OCI-LY7 (cell line): Measurements from ENCODE around the gene IMPA2. TPM values are rescaled to one million over a fixed set of nuclear protein-coding genes. Genes with fewer than 3 reads are reported as not detected.

Experiments used
- BruUV-seq: library from RNA; stranded (reverse); fragments of 400-500 nt; replicated peaks from 2 replicates; lab custom pipeline; 2021; lab: Mats Ljungman, UMichigan
- CTCF ChIA-PET: fragments of 300-600 bp; sonication (Branson Sonifier 250); formaldehyde crosslinking; loops from one replicate; lab custom pipeline; 2022; ENCODE audit warnings: antibody characterized with exemption; ENCODE audit not compliant: unreplicated experiment; lab: Charles Lee
- POLR2A ChIA-PET: fragments of 300-600 bp; sonication (Branson Sonifier 250); formaldehyde crosslinking; loops from one replicate; lab custom pipeline; 2022; ENCODE audit warnings: antibody characterized with exemption; lab: Charles Lee
- DNase-seq: peaks from one replicate; pipeline ENCODE4 v3.0.0-alpha.2; 2015; ENCODE audit warnings: low spot score
- H2AFZ ChIP-seq: fragments of 200-600 bp; sonication (generic), shearing (Covaris generic); 2 replicates; pipeline ENCODE4 v1.6.1; 2014; ENCODE audit warnings: mild to moderate bottlenecking, antibody characterized with exemption, low read length, moderate library complexity
- H3K27ac ChIP-seq: fragments of 200-600 bp; sonication (generic); 2 replicates; pipeline ENCODE4 v1.5.1; 2014; ENCODE audit warnings: mixed run types, low read depth, mild to moderate bottlenecking, moderate library complexity, low read length, inconsistent platforms; ENCODE audit not compliant: poor library complexity, severe bottlenecking
- H3K36me3 ChIP-seq: fragments of 200-600 bp; sonication (generic); 2 replicates; pipeline ENCODE4 v1.6.1; 2014; ENCODE audit warnings: mild to moderate bottlenecking, antibody characterized with exemption, low read length, moderate library complexity, mixed read lengths; ENCODE audit not compliant: insufficient read depth
- H3K4me1 ChIP-seq: fragments of 200-600 bp; sonication (generic); 2 replicates; pipeline ENCODE4 v1.5.1; 2014; ENCODE audit warnings: mild to moderate bottlenecking, low read length; ENCODE audit not compliant: insufficient read depth, poor library complexity, severe bottlenecking
- H3K4me2 ChIP-seq: fragments of 200-600 bp; sonication (generic); 2 replicates; pipeline ENCODE4 v1.6.1; 2014; ENCODE audit warnings: mild to moderate bottlenecking, low read length
- H3K4me3 ChIP-seq: fragments of 200-600 bp; sonication (generic); 2 replicates; pipeline ENCODE4 v1.5.1; 2014; ENCODE audit warnings: mild to moderate bottlenecking, low read depth, low read length; ENCODE audit not compliant: poor library complexity, severe bottlenecking
- H3K79me2 ChIP-seq: fragments of 200-600 bp; sonication (generic); 2 replicates; pipeline ENCODE4 v1.6.1; 2016; ENCODE audit warnings: low read depth, mild to moderate bottlenecking, low read length, moderate library complexity, mixed read lengths; ENCODE audit not compliant: insufficient read depth
- H3K9me2 ChIP-seq: fragments of 200-600 bp; sonication (generic); 2 replicates; pipeline ENCODE4 v1.6.1; 2016; ENCODE audit warnings: mild to moderate bottlenecking, low read length, mixed read lengths; ENCODE audit not compliant: insufficient read depth
- H3K9me3 ChIP-seq: fragments of 200-600 bp; sonication (generic); 2 replicates; pipeline ENCODE4 v1.6.1; 2014; ENCODE audit warnings: mild to moderate bottlenecking, mixed run types, low read length, mixed read lengths
- H4K20me1 ChIP-seq: fragments of 200-600 bp; sonication (generic); 2 replicates; pipeline ENCODE4 v1.6.1; 2014; ENCODE audit warnings: mild to moderate bottlenecking, antibody characterized with exemption, low read length, moderate library complexity, mixed read lengths; ENCODE audit not compliant: insufficient read depth
- EZH2phosphoT487 ChIP-seq: fragments of 200-600 bp; sonication (generic); IDR thresholded peaks from 2 replicates; pipeline ENCODE4 v1.6.1; 2018; ENCODE audit warnings: low read depth, borderline replicate concordance, mild to moderate bottlenecking, mixed run types, antibody characterized with exemption, low read length, moderate library complexity, mixed read lengths
- intact Hi-C: fragments of 100-400 bp; cut with micrococcal nuclease; formaldehyde crosslinking; loops from one replicate; pipeline ENCODE4 v1.10.0; 2022; ENCODE audit not compliant: unreplicated experiment
- total RNA-seq, 2 experiments: library from RNA; depleted of rRNA in 1 of 2; stranded (reverse); fragments of >200 nt in 1 of 2; shearing (Covaris generic) in 1 of 2; gene quantifications; 2 replicates each; pipeline ENCODE4 v1.2.3, GENCODE V29; 2014 to 2022
- TF ChIP-seq, protein P1 (sequence below): fragments of 200-600 bp; sonication (generic); conservative IDR thresholded peaks from 2 replicates; pipeline ENCODE4 v1.5.1; 2014; ENCODE audit warnings: mild to moderate bottlenecking, antibody characterized with exemption, low read length, moderate library complexity, mixed read lengths

Gene IMPA2
- total RNA-seq, 2 experiments from 2014 or later = 51.9 to 59.0 TPM

DNA sequence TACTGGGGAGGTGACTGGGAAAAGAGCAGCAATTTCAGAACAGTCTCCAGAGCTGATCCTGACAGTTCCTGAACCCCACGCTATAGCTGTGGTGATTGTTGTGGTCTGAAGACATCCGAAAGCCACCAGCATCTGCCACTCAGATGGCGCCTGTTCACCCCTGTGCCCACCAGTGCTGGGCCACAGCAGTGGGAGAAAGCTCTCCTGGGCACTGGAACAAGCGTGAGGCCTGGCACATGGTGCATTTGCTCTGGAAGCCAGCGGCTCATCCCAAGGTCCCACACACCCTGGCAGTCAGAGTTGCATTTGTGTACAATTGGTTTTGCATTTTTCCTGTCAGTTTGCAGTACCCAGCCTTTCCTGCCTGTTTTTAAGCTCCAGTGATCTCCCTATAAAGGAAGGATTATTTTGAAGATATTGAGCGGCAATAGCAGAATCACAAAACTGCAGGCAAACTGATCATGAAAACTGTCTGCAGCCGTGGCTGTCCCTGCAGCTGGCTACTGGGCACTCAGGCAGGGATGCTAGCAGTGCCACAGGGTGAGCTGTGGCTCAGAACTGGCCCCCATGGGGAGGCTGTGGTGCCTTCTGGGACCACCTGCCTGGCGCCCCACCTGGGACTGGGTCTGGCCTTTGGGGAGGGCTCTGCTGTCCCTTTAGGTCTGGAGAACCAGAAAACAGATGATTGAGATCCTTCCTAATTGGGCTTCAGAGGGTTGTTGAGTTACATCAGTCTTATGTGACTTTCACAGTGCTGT is 30.1 kb downstream of the IMPA2 start:
- Histone ChIP-seq H3K27ac (no peak overlapping the region), H3K4me1 (no peaks in the 10 kb centered on the region), H3K4me3 (no peak overlapping the region), H3K9me3 (no peaks in the 10 kb centered on the region), H3K4me2 (no peak overlapping the region), H3K9me2 (no peaks in the 10 kb centered on the region), H3K79me2 (no peaks in the 10 kb centered on the region), H3K36me3 (peaks cover 6% of the 10 kb centered on the region), H2AFZ (no peak overlapping the region), H4K20me1 (no peaks in the 10 kb centered on the region)
- CTCF ChIA-PET = no interaction called here
- no TSS peak for BruUV-seq
- POLR2A ChIA-PET = interaction anchor here (0.5 kb wide), 1 partner anchor 30 kb away, joined by 4 read pairs; the partner anchor contains the start of gene IMPA2
- no peak for DNase-seq
- TF ChIP-seq EZH2phosphoT487 = no peak
- TF ChIP-seq, protein P1, sequence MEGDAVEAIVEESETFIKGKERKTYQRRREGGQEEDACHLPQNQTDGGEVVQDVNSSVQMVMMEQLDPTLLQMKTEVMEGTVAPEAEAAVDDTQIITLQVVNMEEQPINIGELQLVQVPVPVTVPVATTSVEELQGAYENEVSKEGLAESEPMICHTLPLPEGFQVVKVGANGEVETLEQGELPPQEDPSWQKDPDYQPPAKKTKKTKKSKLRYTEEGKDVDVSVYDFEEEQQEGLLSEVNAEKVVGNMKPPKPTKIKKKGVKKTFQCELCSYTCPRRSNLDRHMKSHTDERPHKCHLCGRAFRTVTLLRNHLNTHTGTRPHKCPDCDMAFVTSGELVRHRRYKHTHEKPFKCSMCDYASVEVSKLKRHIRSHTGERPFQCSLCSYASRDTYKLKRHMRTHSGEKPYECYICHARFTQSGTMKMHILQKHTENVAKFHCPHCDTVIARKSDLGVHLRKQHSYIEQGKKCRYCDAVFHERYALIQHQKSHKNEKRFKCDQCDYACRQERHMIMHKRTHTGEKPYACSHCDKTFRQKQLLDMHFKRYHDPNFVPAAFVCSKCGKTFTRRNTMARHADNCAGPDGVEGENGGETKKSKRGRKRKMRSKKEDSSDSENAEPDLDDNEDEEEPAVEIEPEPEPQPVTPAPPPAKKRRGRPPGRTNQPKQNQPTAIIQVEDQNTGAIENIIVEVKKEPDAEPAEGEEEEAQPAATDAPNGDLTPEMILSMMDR = no peak
- intact Hi-C loops = no loop called here

DNA sequence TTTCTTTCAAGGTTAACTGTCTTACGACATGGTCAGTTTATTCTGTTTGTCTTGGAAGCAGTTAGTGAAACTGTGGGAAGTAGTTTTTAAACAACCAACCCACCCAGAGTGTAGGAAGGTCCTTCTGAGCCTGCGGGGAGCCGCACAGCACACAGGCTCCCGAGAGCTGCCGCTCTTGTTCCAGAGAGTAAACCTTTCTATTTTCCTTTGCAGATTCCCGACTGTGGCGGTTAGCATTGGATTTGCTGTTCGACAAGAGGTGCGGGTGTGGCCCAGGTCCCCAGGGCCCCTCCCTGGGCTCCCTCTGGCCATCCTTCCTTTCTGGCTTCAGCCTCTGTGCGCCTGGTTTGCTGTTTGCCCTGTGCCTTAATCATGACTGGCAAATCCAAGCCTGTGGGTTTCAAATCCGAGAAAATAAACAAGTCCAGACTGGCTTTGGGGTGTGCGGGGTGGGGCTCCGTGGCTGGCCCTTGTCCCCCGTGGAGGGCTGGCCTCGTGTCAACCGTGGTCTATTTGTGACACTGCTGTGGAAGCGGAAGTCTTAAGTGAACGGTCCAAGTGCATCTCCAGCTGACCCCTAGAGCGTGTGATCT is 30.7 kb downstream of the IMPA2 start:
- no peak for DNase-seq
- Histone ChIP-seq H2AFZ (no peak overlapping the region), H3K79me2 (no peaks in the 10 kb centered on the region), H3K9me3 (no peaks in the 10 kb centered on the region), H3K4me2 (no peak overlapping the region), H3K9me2 (no peaks in the 10 kb centered on the region), H3K4me1 (no peaks in the 10 kb centered on the region), H4K20me1 (no peaks in the 10 kb centered on the region), H3K27ac (no peak overlapping the region), H3K4me3 (no peak overlapping the region), H3K36me3 (peaks cover 12% of the 10 kb centered on the region)
- CTCF ChIA-PET = no interaction called here
- no TSS peak for BruUV-seq
- POLR2A ChIA-PET = interaction anchor here (0.5 to 1.0 kb wide), 2 partner anchors 31 to 322 kb away, joined by 3 to 4 read pairs; partner anchors contain the start of gene IMPA2
- no peak for TF ChIP-seq EZH2phosphoT487
- TF ChIP-seq, protein P1 = no peak
- intact Hi-C loops = no loop called here
